ENCODE measurements around the gene AFF3. TPM values are rescaled to one million over a fixed set of nuclear protein-coding genes. Genes with fewer than 3 reads are reported as not detected.

The AFF3 gene
- total RNA-seq, 1 experiment from 2014 or later = 0.61 TPM

GRCh38 chr2:100000915-100001707, 141.3 kb downstream of the AFF3 start:
- no peaks in the 10 kb centered on the region for H3K9me2 ChIP-seq (ENCODE audit: insufficient read depth)
- BruUV-seq (replicated peaks) = no TSS peak
- no peak overlapping the region for H3K4me2 ChIP-seq (ENCODE audit: low read length)
- H3K9ac ChIP-seq (ENCODE audit: low read length) = no peak overlapping the region
- no peak overlapping the region for H3K27ac ChIP-seq (ENCODE audit: low read depth, low read length)
- H2AFZ ChIP-seq (ENCODE audit: low read depth, low read length, poor library complexity, severe bottlenecking) = no peak overlapping the region
- no peaks in the 10 kb centered on the region for H3K36me3 ChIP-seq (ENCODE audit: control insufficient read depth in 1 of 2, insufficient read depth in 2 of 2, low read length in 2 of 2)
- ChIA-PET CTCF (no interaction called here), RAD21 (ENCODE audit: low non-redundant PET in 1 of 2, low total read pairs in 2 of 2, uncharacterized antibody in 2 of 2, unreplicated experiment in 2 of 2) (no interaction called here), POLR2A (no interaction called here)
- no peaks in the 10 kb centered on the region for H3K4me1 ChIP-seq (ENCODE audit: control insufficient read depth in 1 of 2, insufficient read depth in 2 of 2, low read length in 2 of 2)
- ATAC-seq (no peak), DNase-seq (ENCODE audit: low read depth, low spot score) (no peak)
- no peaks in the 10 kb centered on the region for H4K20me1 ChIP-seq (ENCODE audit: insufficient read depth)
- intact Hi-C loops (cut with micrococcal nuclease) = no loop called here
- H3K4me3 ChIP-seq (replicated peaks in 1 of 2; ENCODE audit: low read depth in 1 of 2, low read length in 2 of 2) = no peak overlapping the region
- H3K79me2 ChIP-seq (ENCODE audit: insufficient read depth, low read length) = no peaks in the 10 kb centered on the region
- TF ChIP-seq ZBTB33 (IDR thresholded peaks at IDR 0.05; ENCODE audit: extremely low read depth, insufficient replicate concordance, low read length) = no peak
- TF ChIP-seq YY1 (IDR thresholded peaks at IDR 0.05; ENCODE audit: extremely low read depth, insufficient replicate concordance, low read depth, low read length) = no peak
- no peak for TF ChIP-seq CEBPB (IDR thresholded peaks at IDR 0.05; ENCODE audit: low read depth)
- no peak for TF ChIP-seq EZH2phosphoT487 (IDR thresholded peaks at IDR 0.05; ENCODE audit: borderline replicate concordance)
- no peak for TF ChIP-seq CBX3 (IDR thresholded peaks at IDR 0.05; ENCODE audit: low read depth)
- no peak for TF ChIP-seq RAD21 (IDR thresholded peaks at IDR 0.05; ENCODE audit: low read depth)
- no peak for TF ChIP-seq ZFX (IDR thresholded peaks at IDR 0.05)
- no peak for TF ChIP-seq ATF3 (IDR thresholded peaks at IDR 0.05)
- TF ChIP-seq EGR1 (IDR thresholded peaks at IDR 0.05; ENCODE audit: low read depth) = no peak
- no peak for TF ChIP-seq POLR2AphosphoS5 (IDR thresholded peaks at IDR 0.05; ENCODE audit: low read depth, low read length)
- no peak for TF ChIP-seq JUND (IDR thresholded peaks at IDR 0.05)
- TF ChIP-seq EZH2 (IDR thresholded peaks at IDR 0.05) = no peak
- TF ChIP-seq SRF (IDR thresholded peaks at IDR 0.05; ENCODE audit: low read depth) = no peak
- TF ChIP-seq FOSL1 (IDR thresholded peaks at IDR 0.05; ENCODE audit: low read depth) = no peak
- TF ChIP-seq POLR2A (IDR thresholded peaks at IDR 0.05; ENCODE audit: borderline replicate concordance, extremely low read depth, insufficient read depth, insufficient read length) = no peak
- no peak for TF ChIP-seq TCF7L2 (IDR thresholded peaks at IDR 0.05; ENCODE audit: borderline replicate concordance, extremely low read depth, insufficient read depth, insufficient read length)
- TF ChIP-seq ELF1 (IDR thresholded peaks at IDR 0.05; ENCODE audit: borderline replicate concordance, low read depth) = no peak
- peaks cover 57% of the 10 kb centered on the region for H3K27me3 ChIP-seq (ENCODE audit: insufficient read depth, low read length)
- no peaks in the 10 kb centered on the region for H3K9me3 ChIP-seq (ENCODE audit: control insufficient read depth in 1 of 2, insufficient read depth in 1 of 2, low read depth in 1 of 2, low read length in 2 of 2)

Data from HCT116 (cell line).